H1 (cell line): Measurements from ENCODE around the gene GANAB. TPM values are rescaled to one million over a fixed set of nuclear protein-coding genes. Genes with fewer than 3 reads are reported as not detected.

Experiments
- CTCF ChIA-PET: fragments of 300-600 bp; sonication (Branson Sonifier 250); formaldehyde crosslinking; loops from one replicate; lab custom pipeline; 2021; ENCODE audit not compliant: partially characterized antibody; lab: Charles Lee
- POLR2A ChIA-PET: fragments of 300-600 bp; sonication (Branson Sonifier 250); formaldehyde crosslinking; loops from one replicate; lab custom pipeline; 2021; ENCODE audit warnings: inconsistent platforms; ENCODE audit not compliant: partially characterized antibody; lab: Charles Lee
- DNase-seq, 2 experiments: peaks; one replicate each; pipeline versions ENCODE4 v3.0.0 to v3.0.0-alpha.2; 2010 to 2022; ENCODE audit warnings: low spot score in 2 of 2, low read depth in 1 of 2, mixed read lengths in 1 of 2
- FAIRE-seq: peaks from 2 replicates; lab custom pipeline; 2011; peaks lifted over from hg19 to GRCh38; lab: Jason Lieb, UNC
- H2AFZ ChIP-seq: 2 replicates; pipeline ENCODE4 v1.8.1; 2012; ENCODE audit warnings: low read length, inconsistent platforms
- H2AK5ac ChIP-seq: 2 replicates; pipeline ENCODE4 v1.6.1; 2013; ENCODE audit warnings: low read depth, low read length
- H2BK120ac ChIP-seq: replicated peaks from 2 replicates; pipeline ENCODE3; 2013; ENCODE audit warnings: low read depth, low read length, inconsistent platforms
- H2BK12ac ChIP-seq: 2 replicates; pipeline ENCODE4 v1.6.1; 2013; ENCODE audit warnings: low read depth, low read length
- H2BK15ac ChIP-seq: 2 replicates; pipeline ENCODE4 v1.6.1; 2013; ENCODE audit warnings: low read length
- H2BK20ac ChIP-seq: 2 replicates; pipeline ENCODE4 v1.6.1; 2013; ENCODE audit warnings: low read length
- H2BK5ac ChIP-seq: 2 replicates; pipeline ENCODE4 v1.6.1; 2013; ENCODE audit warnings: low read depth, low read length
- H3K14ac ChIP-seq: 2 replicates; pipeline ENCODE4 v1.6.1; 2013; ENCODE audit warnings: inconsistent platforms; ENCODE audit not compliant: insufficient read length
- H3K18ac ChIP-seq: 2 replicates; pipeline ENCODE4 v1.6.1; 2013; ENCODE audit warnings: low read length; ENCODE audit errors: extremely low read depth
- H3K23ac ChIP-seq: 2 replicates; pipeline ENCODE4 v1.6.1; 2013; ENCODE audit warnings: inconsistent platforms; ENCODE audit not compliant: insufficient read length
- H3K23me2 ChIP-seq: 2 replicates; pipeline ENCODE4 v1.6.1; 2013; ENCODE audit warnings: low read depth, low read length
- H3K27ac ChIP-seq: 2 replicates; pipeline ENCODE4 v1.6.1; 2011; ENCODE audit warnings: low read depth, low read length, inconsistent platforms
- H3K27me3 ChIP-seq, 4 experiments: replicated peaks in 1 of 4; 1 replicate in 1 of 4; 2 replicates in 3 of 4; pipeline versions ENCODE4 v1.6.1 to v1.8.1; 2011 to 2013; ENCODE audit warnings: low read length in 3 of 4, mild to moderate bottlenecking in 3 of 4, inconsistent platforms in 2 of 4, mixed read lengths in 2 of 4, moderate library complexity in 1 of 4; ENCODE audit not compliant: control insufficient read depth in 3 of 4, insufficient read depth in 3 of 4; ENCODE audit errors: extremely low read depth in 1 of 4
- H3K36me3 ChIP-seq, 4 experiments: 2 replicates each; pipeline versions ENCODE4 v1.6.1 to v1.8.1; 2011 to 2013; ENCODE audit warnings: mild to moderate bottlenecking in 4 of 4, low read length in 3 of 4, moderate library complexity in 2 of 4, control low read depth in 1 of 4, inconsistent platforms in 1 of 4; ENCODE audit not compliant: insufficient read depth in 4 of 4, control insufficient read depth in 2 of 4
- H3K4ac ChIP-seq: replicated peaks from 2 replicates; pipeline ENCODE3; 2013; ENCODE audit warnings: low read length, low read depth, mixed read lengths, inconsistent platforms; ENCODE audit not compliant: insufficient read length
- H3K4me1 ChIP-seq, 4 experiments: replicated peaks in 1 of 4; 1 replicate in 1 of 4; 2 replicates in 3 of 4; pipeline versions ENCODE4 v1.6.1 to v1.8.1; 2011 to 2013; ENCODE audit warnings: low read length in 3 of 4, inconsistent platforms in 2 of 4, mixed read lengths in 1 of 4; ENCODE audit not compliant: insufficient read depth in 4 of 4, control insufficient read depth in 3 of 4
- H3K4me2 ChIP-seq, 2 experiments: 2 replicates each; pipeline versions ENCODE4 v1.6.1 to v1.8.1; 2011 to 2013; ENCODE audit warnings: low read depth in 2 of 2, low read length in 2 of 2, control low read depth in 1 of 2, inconsistent platforms in 1 of 2, mild to moderate bottlenecking in 1 of 2; ENCODE audit not compliant: insufficient read depth in 1 of 2
- H3K4me3 ChIP-seq, 4 experiments: fragments of 200-600, 300-600 bp in 1 of 4; sonication (generic), shearing (Covaris generic), sonication (Bioruptor Twin) in 1 of 4; 2 replicates each; pipeline versions ENCODE4 v1.5.1 to v1.8.1; 2011 to 2016; ENCODE audit warnings: low read length in 4 of 4, low read depth in 3 of 4, control low read depth in 2 of 4, inconsistent platforms in 2 of 4, mild to moderate bottlenecking in 2 of 4, mixed read lengths in 1 of 4, moderate library complexity in 1 of 4; ENCODE audit not compliant: insufficient read depth in 2 of 4; ENCODE audit errors: extremely low read depth in 1 of 4
- H3K56ac ChIP-seq: replicated peaks from 2 replicates; pipeline ENCODE3; 2013; ENCODE audit warnings: low read depth, mild to moderate bottlenecking, mixed read lengths, low read length, inconsistent platforms; ENCODE audit not compliant: insufficient read length
- H3K79me1 ChIP-seq: 2 replicates; pipeline ENCODE4 v1.6.1; 2013; ENCODE audit warnings: low read depth, low read length, control low read depth
- H3K79me2 ChIP-seq, 2 experiments: 2 replicates each; pipeline versions ENCODE4 v1.6.1 to v1.8.1; 2012 to 2013; ENCODE audit warnings: low read length in 2 of 2, mild to moderate bottlenecking in 2 of 2, inconsistent platforms in 1 of 2; ENCODE audit not compliant: insufficient read depth in 2 of 2, control insufficient read depth in 1 of 2
- H3K9ac ChIP-seq, 4 experiments: replicated peaks in 1 of 4; 1 replicate in 1 of 4; 2 replicates in 3 of 4; pipeline versions ENCODE4 v1.6.1 to v1.8.1; 2011 to 2013; ENCODE audit warnings: low read depth in 3 of 4, low read length in 3 of 4, control low read depth in 2 of 4, mild to moderate bottlenecking in 2 of 4, moderate library complexity in 2 of 4, inconsistent platforms in 1 of 4; ENCODE audit errors: extremely low read depth in 1 of 4
- H3K9me3 ChIP-seq, 2 experiments: 2 replicates each; pipeline versions ENCODE4 v1.6.1 to v1.8.1; 2012 to 2013; ENCODE audit warnings: mild to moderate bottlenecking in 2 of 2, moderate library complexity in 2 of 2, control low read depth in 1 of 2, inconsistent platforms in 1 of 2, low read depth in 1 of 2, low read length in 1 of 2, mixed read lengths in 1 of 2; ENCODE audit not compliant: insufficient read depth in 2 of 2
- H4K20me1 ChIP-seq, 2 experiments: replicated peaks in 1 of 2; 2 replicates each; pipeline versions ENCODE3 to v1.8.1; 2011 to 2013; ENCODE audit warnings: inconsistent platforms in 2 of 2, low read length in 2 of 2, mild to moderate bottlenecking in 1 of 2; ENCODE audit not compliant: insufficient read depth in 2 of 2, control insufficient read depth in 1 of 2
- H4K5ac ChIP-seq: 2 replicates; pipeline ENCODE4 v1.6.1; 2013; ENCODE audit warnings: low read length, low read depth, mixed read lengths, inconsistent platforms; ENCODE audit not compliant: insufficient read length
- H4K8ac ChIP-seq: 2 replicates; pipeline ENCODE4 v1.8.0; 2013; ENCODE audit warnings: mild to moderate bottlenecking, moderate library complexity, low read length, inconsistent platforms; ENCODE audit not compliant: insufficient read depth; ENCODE audit errors: extremely low read depth
- H4K91ac ChIP-seq: replicated peaks from 2 replicates; pipeline ENCODE3; 2013; ENCODE audit warnings: low read length, mixed read lengths, inconsistent platforms; ENCODE audit not compliant: insufficient read length
- CBX8 ChIP-seq: fragments of 300-800, 300-1000 bp; sonication (generic); IDR thresholded peaks from 2 replicates; pipeline ENCODE4 v1.7.1; 2016; ENCODE audit warnings: low read depth, low read length, borderline replicate concordance
- CHD1 ChIP-seq: IDR thresholded peaks from 2 replicates; pipeline ENCODE4 v1.6.1; 2012; ENCODE audit warnings: low read depth, low read length, improper control_type of control experiment
- EGR1 ChIP-seq: IDR thresholded peaks from 2 replicates; pipeline ENCODE4 v1.6.1; 2011; ENCODE audit warnings: low read depth, low read length, borderline replicate concordance
- GABPA ChIP-seq: IDR thresholded peaks from 2 replicates; pipeline ENCODE4 v1.6.1; 2011; ENCODE audit warnings: mild to moderate bottlenecking, low read length, moderate library complexity, borderline replicate concordance; ENCODE audit not compliant: insufficient read depth
- KDM4A ChIP-seq: IDR thresholded peaks from one replicate; pipeline ENCODE4 v1.7.1; 2012; ENCODE audit warnings: low read depth, mild to moderate bottlenecking, moderate library complexity, low read length, inconsistent platforms; ENCODE audit not compliant: severe bottlenecking
- KDM5A ChIP-seq: fragments of 200-600 bp; IDR thresholded peaks from 2 replicates; pipeline ENCODE4 v1.7.1; 2012; ENCODE audit warnings: mild to moderate bottlenecking, low read length, inconsistent platforms, mixed read lengths
- NRF1 ChIP-seq: IDR thresholded peaks from 2 replicates; pipeline ENCODE4 v1.6.1; 2011; ENCODE audit warnings: mild to moderate bottlenecking, low read depth, low read length, improper control_type of control experiment
- POLR2AphosphoS5 ChIP-seq: IDR thresholded peaks from 2 replicates; pipeline ENCODE4 v1.6.1; 2011; ENCODE audit warnings: low read depth, low read length
- SAP30 ChIP-seq: fragments of 300-600 bp; sonication (generic); IDR thresholded peaks from 2 replicates; pipeline ENCODE4 v1.7.1; 2012; ENCODE audit warnings: low read length, moderate library complexity, mild to moderate bottlenecking, inconsistent platforms; ENCODE audit not compliant: insufficient read depth, insufficient replicate concordance
- SIN3A ChIP-seq, 2 experiments: IDR thresholded peaks in 1 of 2; conservative IDR thresholded peaks in 1 of 2; 2 replicates each; pipeline ENCODE4 v1.6.1; 2011 to 2012; ENCODE audit warnings: low read length in 2 of 2, improper control_type of control experiment in 1 of 2, low read depth in 1 of 2, mild to moderate bottlenecking in 1 of 2
- WGBS, 2 experiments: shearing (Covaris generic) in 1 of 2; methylation state at CpG; one replicate each; pipeline versions ENCODE4 v1.1.6 to v1.1.7; 2013 to 2015; ENCODE audit warnings: low lambda C conversion rate in 2 of 2, mixed read lengths in 2 of 2, inconsistent platforms in 1 of 2, low coverage in 1 of 2, missing lambda C conversion rate in 1 of 2; ENCODE audit not compliant: insufficient replicate concordance in 2 of 2, insufficient coverage in 1 of 2, insufficient read length in 1 of 2; ENCODE audit errors: extremely low coverage in 1 of 2, missing lambda C conversion rate in 1 of 2; 5-methylcytosine and 5-hydroxymethylcytosine counted together
- polyA plus RNA-seq, 7 experiments: library from polyadenylated mRNA; depleted of rRNA in 3 of 7; stranded (reverse) in 5 of 7; unstranded in 2 of 7; fragments of >200 nt in 5 of 7; fragments of 200-250 nt in 2 of 7; gene quantifications; 1 replicate in 5 of 7; 2 replicates in 1 of 7; 4 replicates in 1 of 7; pipeline versions ENCODE4 v1.2.1 to v1.2.3, GENCODE V29; 2011 to 2013; ENCODE audit warnings: missing spikeins in 2 of 7, mixed read lengths in 2 of 7
- total RNA-seq: library from RNA; stranded (reverse); fragmentation: NEBNext Ultra II Directional; extraction: Animal tissue kit (Norgen Biotek cat#: 25700); gene quantifications from 2 replicates; pipeline ENCODE4 v1.2.1, GENCODE V29; 2021

Gene GANAB
- total and polyA plus RNA-seq, 2 of the 8 experiments (the other 6 are each of a cell fraction or from before 2014, with no cell fraction given): 289 to 330 TPM

DNA sequence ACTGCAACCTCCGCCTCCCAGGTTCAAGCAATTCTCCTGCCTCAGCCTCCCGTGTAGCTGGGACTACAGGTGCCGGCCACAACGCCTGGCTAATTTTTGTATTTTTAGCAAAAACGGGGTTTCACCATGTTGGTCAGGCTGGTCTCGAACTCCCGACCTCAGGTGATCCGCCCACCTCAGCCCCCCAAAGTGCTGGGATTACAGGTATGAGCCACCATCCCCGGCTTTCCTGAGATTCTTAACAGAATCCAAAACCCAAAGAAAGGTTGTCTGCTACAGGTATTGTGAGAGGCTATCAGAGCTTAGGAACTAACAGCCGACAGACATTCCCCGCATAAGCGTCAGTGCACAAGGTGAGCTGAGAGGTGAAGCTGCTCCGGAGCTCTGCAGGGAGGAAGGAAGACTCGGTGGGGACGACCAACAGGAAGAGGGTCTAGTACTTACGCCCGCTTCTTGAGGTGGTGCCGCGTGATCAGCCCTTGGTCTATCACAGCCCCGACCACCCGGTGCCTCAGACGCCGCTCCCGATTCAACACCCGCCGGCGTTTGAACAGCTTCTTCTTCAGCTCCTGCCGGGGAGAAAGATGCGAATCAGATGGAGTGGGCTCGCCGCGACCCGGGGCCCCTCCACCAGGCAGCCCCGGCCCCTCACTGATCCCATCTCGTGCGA, 18.1 kb upstream of the GANAB start:
- ChIA-PET CTCF (interaction anchor here (0.7 to 1.9 kb wide), 17 partner anchors 9 to 287 kb away, joined by 3 to 6 read pairs (median 3); partner anchors contain the start of genes B3GAT3, BSCL2, GNG3 and INTS5), POLR2A (interaction anchor here (0.6 to 61.4 kb wide), 69 partner anchors 4 to 1666 kb away, joined by 3 to 2041 read pairs (median 6); partner anchors contain the start of genes B3GAT3, BSCL2, C11orf98 and CSKMT)
- Histone ChIP-seq H2BK5ac (peak overlapping the region; percentile 58), H3K9me3 (no peaks in the 10 kb centered on the region), H3K4ac (peak overlapping the region; percentile 65), H3K4me3 (peak overlapping the region; percentile 83 to 98 (median 95)), H3K4me1 (peaks cover 4 to 11% (median 8%) of the 10 kb centered on the region in 4 experiments), H3K36me3 (peaks cover 11 to 37% (median 20%) of the 10 kb centered on the region in 4 experiments), H2BK120ac (no peak overlapping the region), H2AK5ac (0 out of 2 replicates have a peak overlapping the region, but pooled peaks have one; percentile 26), H3K14ac (no peak overlapping the region), H2BK15ac (no peak overlapping the region), H4K20me1 (peaks cover 5 to 6% of the 10 kb centered on the region in 2 experiments), H4K91ac (peak overlapping the region; percentile 67), H3K27me3 (no peaks in the 10 kb centered on the region), H3K18ac (peak overlapping the region; percentile 75), H2BK12ac (0 out of 2 replicates have a peak overlapping the region, but pooled peaks have one; percentile 39), H3K56ac (peak overlapping the region; percentile 70), H3K23ac (no peak overlapping the region), H4K8ac (peak overlapping the region; percentile 97), H3K23me2 (peaks cover 12% of the 10 kb centered on the region), H3K4me2 (peak overlapping the region; percentile 56 to 77), H2AFZ (no peak overlapping the region), H3K9ac (peak overlapping the region; percentile 76 to 88 (median 82)), H3K79me2 (peaks cover 7 to 33% of the 10 kb centered on the region in 2 experiments; a peak in 3 of 4 replicates), H4K5ac (peak overlapping the region; percentile 91), H3K27ac (peak overlapping the region; percentile 81), H2BK20ac (no peak overlapping the region), H3K79me1 (peaks cover 5% of the 10 kb centered on the region)
- DNase-seq (no peak), FAIRE-seq (no peak)
- 3% methylated on average over 36 of the region's 36 CpGs; no CpG with 5 or more reads in 1 of the 2 experiments for WGBS, 2 experiments
- TF ChIP-seq SAP30: no peak
- TF ChIP-seq KDM5A: no peak
- TF ChIP-seq EGR1: no peak
- no peak for TF ChIP-seq NRF1
- TF ChIP-seq CHD1: no peak
- no peak for TF ChIP-seq GABPA
- no peak for TF ChIP-seq CBX8
- TF ChIP-seq POLR2AphosphoS5: no peak; the same call in 1 of the 2 replicates
- TF ChIP-seq KDM4A: peak; percentile 43
- TF ChIP-seq SIN3A (conservative IDR thresholded peaks at IDR 0.05 in 1 of 2, IDR thresholded peaks at IDR 0.05 in 1 of 2; ENCODE audit: low read depth in 1 of 2, low read length in 2 of 2): peak in 1 of 2 experiments; percentile 53; a peak in 2 of 4 replicates
